ENCODE measurements around the gene MED9.

Gene MED9

DNA sequence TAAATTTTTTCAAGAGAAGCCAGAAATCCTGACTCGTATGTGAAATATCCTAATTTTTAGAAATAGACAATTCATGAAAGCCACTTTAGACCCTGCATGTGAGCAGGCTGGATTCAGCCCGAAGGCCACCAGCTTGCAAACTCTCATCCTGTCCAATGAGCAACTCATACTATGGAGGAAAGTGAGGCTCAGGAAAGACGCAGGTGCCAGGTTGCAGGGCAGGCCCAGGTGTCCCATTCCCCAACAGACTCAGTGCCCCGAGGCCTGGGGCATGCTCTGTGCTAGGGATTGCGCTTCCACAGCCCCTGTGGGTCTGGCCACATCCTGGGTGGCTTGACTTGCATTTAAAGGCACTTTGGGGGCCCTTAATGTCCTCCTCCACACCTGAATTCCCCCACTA lies 36.1 kb downstream of the MED9 start:
- H3K4me2 ChIP-seq (ENCODE audit: low read length) = no peak overlapping the region
- no peak overlapping the region for H4K8ac ChIP-seq (ENCODE audit: low read depth, low read length)
- H3K4me1 ChIP-seq (ENCODE audit: control insufficient read depth in 1 of 2, insufficient read depth in 2 of 2, low read length in 2 of 2) = peaks cover 3 to 15% of the 10 kb centered on the region in 2 experiments
- no peaks in the 10 kb centered on the region for H3K79me2 ChIP-seq (ENCODE audit: control insufficient read depth, insufficient read depth, low read length, poor library complexity)
- H3K23ac ChIP-seq (ENCODE audit: low read length) = no peak overlapping the region
- H3K14ac ChIP-seq (ENCODE audit: low read length) = no peak overlapping the region
- no peaks in the 10 kb centered on the region for H3K36me3 ChIP-seq (ENCODE audit: control insufficient read depth in 1 of 2, insufficient read depth in 2 of 2, low read length in 2 of 2)
- H3K79me1 ChIP-seq (ENCODE audit: low read length) = no peaks in the 10 kb centered on the region
- no peak overlapping the region for H3K9ac ChIP-seq (ENCODE audit: low read length)
- no peak overlapping the region for H3K4ac ChIP-seq (ENCODE audit: low read depth, low read length)
- no peak overlapping the region for H4K12ac ChIP-seq (ENCODE audit: low read depth, low read length)
- H3K18ac ChIP-seq (ENCODE audit: low read length) = no peak overlapping the region
- H3K27ac ChIP-seq (ENCODE audit: low read depth, low read length) = no peak overlapping the region
- DNase-seq = no peak
- H3K4me3 ChIP-seq (ENCODE audit: low read depth, low read length) = no peak overlapping the region
- peaks cover 4% of the 10 kb centered on the region for H3K9me3 ChIP-seq (ENCODE audit: insufficient read depth, low read depth, low read length)
- H2BK120ac ChIP-seq (ENCODE audit: insufficient read depth, low read length, poor library complexity) = no peak overlapping the region
- H4K91ac ChIP-seq (ENCODE audit: low read depth, low read length) = no peak overlapping the region
- WGBS (ENCODE audit: extremely low coverage, insufficient coverage, insufficient read length) = no CpG with 5 or more reads among the region's 5 CpGs
- H2BK12ac ChIP-seq (ENCODE audit: low read length) = no peak overlapping the region
- H2AFZ ChIP-seq (ENCODE audit: insufficient read depth, low read length, poor library complexity) = no peak overlapping the region
- H3K27me3 ChIP-seq (ENCODE audit: insufficient read depth, low read length) = no peaks in the 10 kb centered on the region
- no peak overlapping the region for H2AK5ac ChIP-seq (ENCODE audit: low read length)
- no peak overlapping the region for H2BK5ac ChIP-seq (ENCODE audit: low read depth, low read length, poor library complexity)

GRCh38 chr17:17513626-17514025 lies 36.8 kb downstream of the MED9 start:
- no peak overlapping the region for H2BK12ac ChIP-seq (ENCODE audit: low read length)
- no peaks in the 10 kb centered on the region for H3K79me2 ChIP-seq (ENCODE audit: control insufficient read depth, insufficient read depth, low read length, poor library complexity)
- no peak overlapping the region for H4K12ac ChIP-seq (ENCODE audit: low read depth, low read length)
- H3K9me3 ChIP-seq (ENCODE audit: insufficient read depth, low read depth, low read length) = peaks cover 4% of the 10 kb centered on the region
- no peak overlapping the region for H3K4me2 ChIP-seq (ENCODE audit: low read length)
- no peaks in the 10 kb centered on the region for H3K36me3 ChIP-seq (ENCODE audit: control insufficient read depth in 1 of 2, insufficient read depth in 2 of 2, low read length in 2 of 2)
- no peak for DNase-seq
- no CpG with 5 or more reads among the region's 7 CpGs for WGBS (ENCODE audit: extremely low coverage, insufficient coverage, insufficient read length)
- peaks cover 3 to 15% of the 10 kb centered on the region in 2 experiments for H3K4me1 ChIP-seq (ENCODE audit: control insufficient read depth in 1 of 2, insufficient read depth in 2 of 2, low read length in 2 of 2)
- H2AK5ac ChIP-seq (ENCODE audit: low read length) = no peak overlapping the region
- H3K18ac ChIP-seq (ENCODE audit: low read length) = no peak overlapping the region
- no peak overlapping the region for H3K23ac ChIP-seq (ENCODE audit: low read length)
- H2BK5ac ChIP-seq (ENCODE audit: low read depth, low read length, poor library complexity) = no peak overlapping the region
- H3K9ac ChIP-seq (ENCODE audit: low read length) = no peak overlapping the region
- no peaks in the 10 kb centered on the region for H3K27me3 ChIP-seq (ENCODE audit: insufficient read depth, low read length)
- no peak overlapping the region for H3K4me3 ChIP-seq (ENCODE audit: low read depth, low read length)
- H3K4ac ChIP-seq (ENCODE audit: low read depth, low read length) = no peak overlapping the region
- no peak overlapping the region for H2AFZ ChIP-seq (ENCODE audit: insufficient read depth, low read length, poor library complexity)
- H4K91ac ChIP-seq (ENCODE audit: low read depth, low read length) = no peak overlapping the region
- H3K14ac ChIP-seq (ENCODE audit: low read length) = no peak overlapping the region
- no peak overlapping the region for H3K27ac ChIP-seq (ENCODE audit: low read depth, low read length)
- H3K79me1 ChIP-seq (ENCODE audit: low read length) = no peaks in the 10 kb centered on the region
- no peak overlapping the region for H2BK120ac ChIP-seq (ENCODE audit: insufficient read depth, low read length, poor library complexity)
- H4K8ac ChIP-seq (ENCODE audit: low read depth, low read length) = no peak overlapping the region

DNA sequence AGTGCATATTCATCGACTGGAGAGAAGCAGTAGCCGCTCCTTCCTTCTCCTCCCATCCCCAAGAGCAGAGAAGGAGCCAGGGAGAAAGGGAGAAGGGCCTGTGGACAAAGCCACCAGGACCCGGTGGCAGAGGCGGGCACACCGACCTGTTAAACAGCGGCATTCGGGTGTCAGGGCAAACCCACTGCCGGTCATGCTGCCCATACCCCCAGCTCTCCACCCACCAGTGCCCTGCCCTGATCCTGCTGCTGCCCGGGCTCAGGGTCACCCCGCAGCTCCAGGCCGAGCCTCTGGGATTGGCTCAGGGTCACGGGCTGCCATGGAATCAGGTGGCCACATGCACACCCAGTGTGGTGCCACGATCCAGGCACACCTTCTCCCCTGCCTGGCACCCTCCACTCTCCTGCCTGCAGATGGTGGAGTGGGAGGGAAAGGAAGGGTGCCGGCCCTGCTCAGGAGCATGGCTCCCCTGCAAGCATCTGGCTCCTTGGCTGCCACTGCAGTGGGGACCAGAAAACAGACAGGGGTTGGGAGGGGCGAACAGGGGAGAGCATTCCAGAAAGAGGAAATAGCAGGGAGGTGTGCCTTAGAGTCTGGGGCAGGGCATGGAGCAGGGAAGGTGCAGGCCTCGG lies 37.7 kb downstream of the MED9 start:
- Histone ChIP-seq H3K23ac (ENCODE audit: low read length) (no peak overlapping the region), H4K91ac (ENCODE audit: low read depth, low read length) (no peak overlapping the region), H2BK12ac (ENCODE audit: low read length) (no peak overlapping the region), H2BK5ac (ENCODE audit: low read depth, low read length, poor library complexity) (no peak overlapping the region), H3K14ac (ENCODE audit: low read length) (no peak overlapping the region), H3K36me3 (ENCODE audit: control insufficient read depth in 1 of 2, insufficient read depth in 2 of 2, low read length in 2 of 2) (no peaks in the 10 kb centered on the region), H2AK5ac (ENCODE audit: low read length) (no peak overlapping the region), H2AFZ (ENCODE audit: insufficient read depth, low read length, poor library complexity) (no peak overlapping the region), H3K79me1 (ENCODE audit: low read length) (no peaks in the 10 kb centered on the region), H3K18ac (ENCODE audit: low read length) (no peak overlapping the region), H3K4ac (ENCODE audit: low read depth, low read length) (no peak overlapping the region), H3K4me3 (ENCODE audit: low read depth, low read length) (no peak overlapping the region), H3K9ac (ENCODE audit: low read length) (no peak overlapping the region), H3K4me2 (ENCODE audit: low read length) (no peak overlapping the region), H3K9me3 (ENCODE audit: insufficient read depth, low read depth, low read length) (peaks cover 4% of the 10 kb centered on the region), H4K12ac (ENCODE audit: low read depth, low read length) (no peak overlapping the region), H3K4me1 (ENCODE audit: control insufficient read depth in 1 of 2, insufficient read depth in 2 of 2, low read length in 2 of 2) (peaks cover 3 to 15% of the 10 kb centered on the region in 2 experiments), H4K8ac (ENCODE audit: low read depth, low read length) (no peak overlapping the region), H3K79me2 (ENCODE audit: control insufficient read depth, insufficient read depth, low read length, poor library complexity) (no peaks in the 10 kb centered on the region), H3K27me3 (ENCODE audit: insufficient read depth, low read length) (no peaks in the 10 kb centered on the region), H2BK120ac (ENCODE audit: insufficient read depth, low read length, poor library complexity) (no peak overlapping the region), H3K27ac (ENCODE audit: low read depth, low read length) (no peak overlapping the region)
- DNase-seq = no peak
- WGBS (ENCODE audit: extremely low coverage, insufficient coverage, insufficient read length) = no CpG with 5 or more reads among the region's 16 CpGs

GRCh38 chr17:17514993-17515933 lies 38.5 kb downstream of the MED9 start:
- Histone ChIP-seq H3K9ac (ENCODE audit: low read length) (no peak overlapping the region), H3K9me3 (ENCODE audit: insufficient read depth, low read depth, low read length) (peaks cover 4% of the 10 kb centered on the region)

More at GRCh38 chr17:17514993-17515933, 38.5 kb downstream of the MED9 start:
- Histone ChIP-seq H3K23ac (ENCODE audit: low read length) (no peak overlapping the region), H3K14ac (ENCODE audit: low read length) (no peak overlapping the region), H2AK5ac (ENCODE audit: low read length) (no peak overlapping the region), H3K79me2 (ENCODE audit: control insufficient read depth, insufficient read depth, low read length, poor library complexity) (no peaks in the 10 kb centered on the region), H3K4me3 (ENCODE audit: low read depth, low read length) (no peak overlapping the region), H2BK5ac (ENCODE audit: low read depth, low read length, poor library complexity) (no peak overlapping the region), H4K8ac (ENCODE audit: low read depth, low read length) (no peak overlapping the region), H3K4me2 (ENCODE audit: low read length) (no peak overlapping the region), H3K27me3 (ENCODE audit: insufficient read depth, low read length) (no peaks in the 10 kb centered on the region), H3K18ac (ENCODE audit: low read length) (no peak overlapping the region), H3K4ac (ENCODE audit: low read depth, low read length) (no peak overlapping the region), H2BK120ac (ENCODE audit: insufficient read depth, low read length, poor library complexity) (no peak overlapping the region), H4K12ac (ENCODE audit: low read depth, low read length) (no peak overlapping the region), H4K91ac (ENCODE audit: low read depth, low read length) (no peak overlapping the region), H2AFZ (ENCODE audit: insufficient read depth, low read length, poor library complexity) (no peak overlapping the region), H2BK12ac (ENCODE audit: low read length) (no peak overlapping the region), H3K4me1 (ENCODE audit: control insufficient read depth in 1 of 2, insufficient read depth in 2 of 2, low read length in 2 of 2) (peaks cover 3 to 15% of the 10 kb centered on the region in 2 experiments), H3K27ac (ENCODE audit: low read depth, low read length) (no peak overlapping the region), H3K36me3 (ENCODE audit: control insufficient read depth in 1 of 2, insufficient read depth in 2 of 2, low read length in 2 of 2) (no peaks in the 10 kb centered on the region), H3K79me1 (ENCODE audit: low read length) (no peaks in the 10 kb centered on the region)
- no peak for DNase-seq
- no CpG with 5 or more reads among the region's 21 CpGs for WGBS (ENCODE audit: extremely low coverage, insufficient coverage, insufficient read length)

Measured in trophoblast cell (in vitro differentiated cells and primary cell).